IPS-NIHi11 (cell line): ENCODE measurements around the gene PRSS12.
A peak's percentile ranks its signal among the peaks of the same experiment; 100 is the strongest.
"Not testable (repeated sequence)": the region's sequence is repeated elsewhere in the genome, so short reads cannot be mapped to it uniquely, and the experiment has no call there.

ENCODE experiments used
- DNase-seq: peaks from one replicate; pipeline ENCODE4 v3.0.0; 2012; ENCODE audit warnings: mixed read lengths, low spot score

Gene PRSS12

GRCh38 chr4:118278473-118279274 is 74.1 kb downstream of the PRSS12 start:
- DNase-seq: peak; percentile 98

GRCh38 chr4:118277243-118277642 is 75.6 kb downstream of the PRSS12 start:
- no peak for DNase-seq

GRCh38 chr4:118276580-118276979 is 76.2 kb downstream of the PRSS12 start:
- DNase-seq: no peak

GRCh38 chr4:118273642-118274041 is 79.2 kb downstream of the PRSS12 start:
- no peak for DNase-seq

- DNase-seq: no peak
These were observed 81.0 kb downstream of the PRSS12 start for GRCh38 chr4:118271788-118272187.

- DNase-seq: peak; percentile 27
These were observed 82.3 kb downstream of the PRSS12 start for GRCh38 chr4:118270492-118270891.

- no peak for DNase-seq
These were observed 84.0 kb downstream of the PRSS12 start for GRCh38 chr4:118268780-118269179.

- not testable (repeated sequence) for DNase-seq
These were observed 86.7 kb downstream of the PRSS12 start for GRCh38 chr4:118266145-118266496.

GRCh38 chr4:118265312-118266144 is 87.3 kb downstream of the PRSS12 start:
- DNase-seq: no peak

GRCh38 chr4:118264096-118264495 is 88.7 kb downstream of the PRSS12 start:
- DNase-seq: no peak

GRCh38 chr4:118260309-118260708 is 92.5 kb downstream of the PRSS12 start:
- no peak for DNase-seq

- no peak for DNase-seq
These were observed 93.7 kb downstream of the PRSS12 start for GRCh38 chr4:118259111-118259510.

GRCh38 chr4:118254368-118254767 is 98.4 kb downstream of the PRSS12 start:
- DNase-seq: no peak

- DNase-seq: no peak
These were observed 102.9 kb downstream of the PRSS12 start for GRCh38 chr4:118249890-118250289.

GRCh38 chr4:118237531-118237930 is 115.3 kb downstream of the PRSS12 start:
- no peak for DNase-seq

GRCh38 chr4:118235566-118236120 is 117.2 kb downstream of the PRSS12 start:
- DNase-seq: no peak
